Measurements from ENCODE around the gene GLRB. TPM values are rescaled to one million over a fixed set of nuclear protein-coding genes. Genes with fewer than 3 reads are reported as not detected.
A peak's percentile ranks its signal among the peaks of the same experiment; 100 is the strongest.

Gene GLRB
- total and polyA plus RNA-seq, 9 of the 15 experiments (the other 6 are each of a cell fraction or from before 2014, with no cell fraction given) = not detected

GRCh38 chr4:157204634-157205244 is 128.8 kb downstream of the GLRB start:
- H2AFZ ChIP-seq (ENCODE audit: low read depth, low read length) = peak overlapping the region; percentile 1; the same call in 1 of the 2 replicates
- no peak overlapping the region for H3K4me2 ChIP-seq (ENCODE audit: insufficient read depth, low read length)
- ATAC-seq (peak; percentile 87), DNase-seq (ENCODE audit: extremely low read depth in 1 of 4, low spot score in 3 of 4) (peak; percentile 39 to 63 (median 44)), FAIRE-seq (no peak)
- no peak overlapping the region for H3K27ac ChIP-seq (ENCODE audit: extremely low read depth, low read depth, low read length)
- H3K4me3 ChIP-seq = no peak overlapping the region; the same call in 1 of the 2 replicates
- peaks cover 0 to 3% of the 10 kb centered on the region in 2 experiments; a peak in 1 of 5 replicates for H3K4me1 ChIP-seq (replicated peaks in 1 of 2; ENCODE audit: control insufficient read depth in 2 of 2, insufficient read depth in 2 of 2, low read length in 2 of 2)
- WGBS (ENCODE audit: insufficient coverage, low coverage, missing lambda C conversion rate) = 5% methylated on average over 17 of the region's 17 CpGs
- intact Hi-C loops (cut with micrococcal nuclease) (no loop called here), in situ Hi-C loops (cut with MboI) (loop anchor here (25.0 kb wide), 1 partner anchor 758 kb away; no protein-coding TSS in a partner anchor)
- H3K9me1 ChIP-seq (ENCODE audit: control insufficient read depth, insufficient read depth, low read length) = no peaks in the 10 kb centered on the region
- H4K20me1 ChIP-seq (replicated peaks; ENCODE audit: control insufficient read depth, insufficient read depth, low read length) = no peaks in the 10 kb centered on the region
- H3K9me3 ChIP-seq (replicated peaks; ENCODE audit: control insufficient read depth, insufficient read depth, low read depth, low read length) = no peaks in the 10 kb centered on the region
- no peaks in the 10 kb centered on the region for H3K79me2 ChIP-seq (ENCODE audit: control insufficient read depth, insufficient read depth, low read length)
- CTCF ChIA-PET (ENCODE audit: low intra/inter-chr PET ratio) = no interaction called here
- POLR2A ChIA-PET = no interaction called here
- BruUV-seq (replicated peaks) = no TSS peak
- H3K36me3 ChIP-seq (ENCODE audit: control insufficient read depth, insufficient read depth, low read length) = no peaks in the 10 kb centered on the region
- no peaks in the 10 kb centered on the region for H3K27me3 ChIP-seq (ENCODE audit: control insufficient read depth in 2 of 2, insufficient read depth in 2 of 2, low read length in 2 of 2)
- no peak overlapping the region for H3K9ac ChIP-seq (ENCODE audit: insufficient read depth in 1 of 2, low read depth in 2 of 2, low read length in 2 of 2)
- TF ChIP-seq RBM25 (IDR thresholded peaks at IDR 0.05; ENCODE audit: low read depth, low read length, severe bottlenecking) = no peak
- no peak for TF ChIP-seq ZNF551 (CRISPR knock-in tag; IDR thresholded peaks at IDR 0.05)
- no peak for TF ChIP-seq NR0B1 (IDR thresholded peaks at IDR 0.05; ENCODE audit: partially characterized antibody)
- 0 out of 2 replicates have a peak, but pooled peaks have one; percentile 33 for TF ChIP-seq RBFOX2 (IDR thresholded peaks at IDR 0.05; ENCODE audit: low read depth, low read length)
- peak; percentile 22 to 42; a peak in 3 of 4 replicates for TF ChIP-seq RAD21 (CRISPR knock-in tag; conservative IDR thresholded peaks at IDR 0.05 in 1 of 2, IDR thresholded peaks at IDR 0.05 in 1 of 2)
- no peak for TF ChIP-seq ZBTB26 (CRISPR knock-in tag; IDR thresholded peaks at IDR 0.05)
- TF ChIP-seq C11orf30 (IDR thresholded peaks at IDR 0.05; ENCODE audit: low read depth) = no peak
- TF ChIP-seq CEBPG (CRISPR knock-in tag; IDR thresholded peaks at IDR 0.05) = no peak
- TF ChIP-seq CEBPG (tag; conservative IDR thresholded peaks at IDR 0.05 in 1 of 2, IDR thresholded peaks at IDR 0.05 in 1 of 2) = no peak
- TF ChIP-seq SAP30 (IDR thresholded peaks at IDR 0.05; ENCODE audit: borderline replicate concordance, insufficient read depth, low read depth, low read length, poor library complexity, severe bottlenecking) = no peak
- no peak for TF ChIP-seq SP1 (CRISPR knock-in tag; IDR thresholded peaks at IDR 0.05)
- no peak for TF ChIP-seq GMEB1 (CRISPR knock-in tag; IDR thresholded peaks at IDR 0.05)
- TF ChIP-seq SMC3 (conservative IDR thresholded peaks at IDR 0.05; ENCODE audit: insufficient read depth, low read depth, low read length) = no peak
- TF ChIP-seq ETV1 (tag; conservative IDR thresholded peaks at IDR 0.05; ENCODE audit: low read depth) = no peak
- no peak for TF ChIP-seq NR2C2 (CRISPR knock-in tag; IDR thresholded peaks at IDR 0.05)
- peak; percentile 76; the same call in 1 of the 2 replicates for TF ChIP-seq NR2C2 (tag; IDR thresholded peaks at IDR 0.05)
- TF ChIP-seq BRD9 (IDR thresholded peaks at IDR 0.05; ENCODE audit: low read depth, partially characterized antibody) = no peak
- TF ChIP-seq CBX3 (IDR thresholded peaks at IDR 0.05; ENCODE audit: borderline replicate concordance in 1 of 2, low read length in 2 of 2) = no peak

Data from K562 (cell line).